Measurements from ENCODE around the gene CHCHD3.

GRCh38 chr7:132933072-132933458 is 148.8 kb downstream of the CHCHD3 start:
- TF ChIP-seq, protein P1, sequence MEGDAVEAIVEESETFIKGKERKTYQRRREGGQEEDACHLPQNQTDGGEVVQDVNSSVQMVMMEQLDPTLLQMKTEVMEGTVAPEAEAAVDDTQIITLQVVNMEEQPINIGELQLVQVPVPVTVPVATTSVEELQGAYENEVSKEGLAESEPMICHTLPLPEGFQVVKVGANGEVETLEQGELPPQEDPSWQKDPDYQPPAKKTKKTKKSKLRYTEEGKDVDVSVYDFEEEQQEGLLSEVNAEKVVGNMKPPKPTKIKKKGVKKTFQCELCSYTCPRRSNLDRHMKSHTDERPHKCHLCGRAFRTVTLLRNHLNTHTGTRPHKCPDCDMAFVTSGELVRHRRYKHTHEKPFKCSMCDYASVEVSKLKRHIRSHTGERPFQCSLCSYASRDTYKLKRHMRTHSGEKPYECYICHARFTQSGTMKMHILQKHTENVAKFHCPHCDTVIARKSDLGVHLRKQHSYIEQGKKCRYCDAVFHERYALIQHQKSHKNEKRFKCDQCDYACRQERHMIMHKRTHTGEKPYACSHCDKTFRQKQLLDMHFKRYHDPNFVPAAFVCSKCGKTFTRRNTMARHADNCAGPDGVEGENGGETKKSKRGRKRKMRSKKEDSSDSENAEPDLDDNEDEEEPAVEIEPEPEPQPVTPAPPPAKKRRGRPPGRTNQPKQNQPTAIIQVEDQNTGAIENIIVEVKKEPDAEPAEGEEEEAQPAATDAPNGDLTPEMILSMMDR (IDR thresholded peaks at IDR 0.05; ENCODE audit: poor library complexity) = no peak
- no peak for TF ChIP-seq EZH2 (IDR thresholded peaks at IDR 0.05; ENCODE audit: borderline replicate concordance)

All from hepatocyte (in vitro differentiated cells).